Measurements from ENCODE around the gene COCH.
"Not testable (repeated sequence)": the region's sequence is repeated elsewhere in the genome, so short reads cannot be mapped to it uniquely, and the experiment has no call there.

The COCH gene

DNA sequence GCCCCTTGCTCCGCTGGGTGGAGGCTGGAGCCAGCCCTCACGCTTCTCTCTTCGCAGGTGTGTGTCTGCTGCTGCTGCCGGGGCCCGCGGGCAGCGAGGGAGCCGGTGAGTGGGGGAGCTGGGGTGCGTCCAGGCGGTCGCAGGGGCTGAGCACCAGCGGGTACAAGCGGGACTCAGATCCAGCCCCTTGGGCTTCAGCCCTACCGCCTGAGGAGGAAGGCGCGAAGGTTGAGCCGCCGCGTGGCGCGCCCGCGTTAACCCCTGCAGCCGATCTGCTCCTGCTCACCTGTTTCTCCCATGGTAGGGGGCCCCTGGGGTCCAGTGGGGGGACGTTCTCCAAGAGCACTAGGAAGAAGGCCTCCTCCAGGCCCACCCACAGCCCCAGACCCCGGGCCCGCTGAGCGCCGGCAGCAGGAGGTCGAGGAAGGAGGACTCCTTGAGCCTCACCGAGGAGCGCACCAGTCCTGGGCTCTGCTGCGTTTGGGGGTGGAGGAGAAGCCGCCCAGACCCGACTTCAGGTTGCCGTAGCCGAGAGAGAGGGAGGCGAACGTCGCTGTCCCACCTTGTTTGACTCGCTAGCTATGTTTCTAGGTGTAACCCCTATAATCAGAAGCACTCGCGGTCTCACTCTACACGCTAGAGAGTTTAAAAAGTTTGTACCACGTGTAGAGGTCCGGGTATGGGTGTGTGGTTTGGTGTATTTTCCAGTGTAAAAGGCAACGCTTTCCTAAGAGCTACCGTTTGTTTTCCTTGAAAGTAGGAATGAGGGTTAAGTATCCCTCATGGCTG, 834 bp downstream of the COCH start:
- no peak for DNase-seq (ENCODE audit: extremely low read depth in 1 of 2, low read depth in 1 of 2)

DNA sequence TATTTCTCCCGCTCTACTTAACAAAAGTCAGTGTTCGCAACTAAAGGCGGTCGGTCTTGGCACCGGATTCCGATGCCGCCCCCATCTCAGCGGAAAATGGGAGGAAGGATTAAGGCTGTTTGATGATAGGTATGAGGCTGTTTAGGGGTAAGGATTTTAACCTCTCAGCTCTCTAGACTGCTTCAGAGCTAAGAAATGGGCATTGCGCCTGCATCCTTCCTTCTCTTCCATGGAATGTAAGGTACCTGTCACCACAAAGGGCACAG, 1.4 kb downstream of the COCH start:
- DNase-seq (ENCODE audit: extremely low read depth in 1 of 2, low read depth in 1 of 2), result no peak

DNA sequence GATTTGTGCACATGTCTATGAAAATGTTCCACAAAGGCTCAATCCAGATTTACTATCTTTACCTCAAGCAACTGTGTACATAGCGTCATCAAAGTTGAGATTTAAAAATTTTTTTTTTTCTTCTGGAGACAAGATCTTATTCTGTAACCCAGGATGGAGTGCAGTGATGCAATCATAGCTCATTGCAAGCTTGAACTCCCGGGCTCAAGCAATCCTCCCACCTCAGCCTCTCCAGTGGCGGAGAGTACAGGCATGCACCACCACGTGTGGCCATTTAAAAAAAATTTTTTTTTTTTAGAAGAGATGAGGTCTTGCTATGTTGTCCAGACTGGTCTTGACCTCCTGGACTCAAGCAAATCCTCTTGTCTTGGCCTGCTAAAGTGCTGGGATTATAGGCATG, 2.3 kb downstream of the COCH start:
- DNase-seq (ENCODE audit: extremely low read depth in 1 of 2, low read depth in 1 of 2), result no peak

DNA sequence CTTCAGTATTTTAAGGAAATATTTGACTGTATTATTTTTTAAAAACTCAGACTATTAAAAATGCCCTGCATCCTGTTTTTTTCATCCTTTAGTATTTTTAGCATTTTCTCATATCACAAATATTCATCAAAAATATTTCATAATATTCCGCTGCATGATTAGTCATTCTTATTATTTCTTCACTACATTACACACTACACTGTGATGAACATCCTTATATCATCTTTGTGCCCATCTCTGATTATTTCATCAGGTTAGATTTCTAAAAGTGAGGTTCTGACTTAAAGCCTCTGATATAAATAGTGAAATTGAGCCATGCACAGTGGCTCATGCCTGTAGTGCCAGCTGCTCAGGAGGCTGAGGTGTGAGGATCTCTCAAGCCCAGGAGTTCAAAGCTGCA, 8.1 kb downstream of the COCH start:
- no peak for DNase-seq (ENCODE audit: extremely low read depth in 1 of 2, low read depth in 1 of 2)

DNA sequence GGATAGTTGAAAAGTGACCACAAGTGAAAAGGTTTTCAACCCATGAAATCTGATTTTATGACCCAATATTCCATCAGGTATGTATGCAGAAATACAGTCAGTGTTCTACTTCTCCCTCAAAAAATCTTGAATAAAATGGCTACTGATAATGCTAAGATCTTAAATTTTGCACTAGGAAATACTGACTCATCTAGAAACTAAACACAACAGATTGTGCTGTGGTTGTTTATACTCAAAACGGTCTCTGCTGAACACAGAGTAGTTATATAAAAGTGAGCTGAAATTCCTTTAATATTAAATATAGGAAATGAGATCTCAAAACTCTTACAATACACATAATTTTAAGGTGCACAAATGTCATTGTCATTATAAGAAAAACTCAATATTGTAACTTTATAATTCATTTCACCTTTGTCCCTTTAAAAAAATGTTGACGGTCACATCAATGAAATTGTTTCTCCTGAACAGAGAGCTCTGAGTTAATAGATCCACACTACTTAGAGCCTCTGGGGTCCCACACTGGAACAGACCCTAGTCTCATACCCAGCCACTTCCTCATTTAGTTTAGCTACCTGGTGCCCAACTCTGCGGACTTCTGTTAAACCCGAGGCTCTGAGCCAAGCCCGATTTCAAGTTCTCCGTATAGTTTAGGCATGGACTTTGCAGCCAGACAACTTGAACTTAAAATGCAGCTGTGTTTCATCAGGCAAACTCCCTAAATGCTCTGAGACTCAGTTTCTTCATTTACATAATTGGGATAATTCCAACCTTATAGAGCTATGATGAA, 9.3 kb downstream of the COCH start:
- DNase-seq (ENCODE audit: extremely low read depth in 1 of 2, low read depth in 1 of 2), result no peak

DNA sequence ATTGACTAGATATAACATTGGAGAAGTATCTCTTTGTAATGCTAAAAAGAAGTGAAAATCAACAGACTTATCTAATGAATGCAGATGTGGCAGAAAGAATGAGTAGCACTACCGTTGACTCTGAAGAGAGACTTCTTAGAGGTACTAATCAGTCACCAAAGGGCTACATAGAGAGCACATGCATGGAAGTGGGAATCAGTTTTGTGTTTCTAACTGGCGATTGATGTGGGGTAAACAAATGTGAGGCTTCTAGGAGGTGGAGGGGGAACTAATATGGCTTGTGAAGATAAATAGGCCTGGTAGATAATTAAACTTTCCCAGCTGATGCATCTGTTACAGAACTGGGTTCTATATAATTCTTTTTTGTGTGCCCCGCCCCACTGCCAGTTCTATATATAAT, 10.5 kb downstream of the COCH start:
- no peak for DNase-seq (ENCODE audit: extremely low read depth in 1 of 2, low read depth in 1 of 2)

DNA sequence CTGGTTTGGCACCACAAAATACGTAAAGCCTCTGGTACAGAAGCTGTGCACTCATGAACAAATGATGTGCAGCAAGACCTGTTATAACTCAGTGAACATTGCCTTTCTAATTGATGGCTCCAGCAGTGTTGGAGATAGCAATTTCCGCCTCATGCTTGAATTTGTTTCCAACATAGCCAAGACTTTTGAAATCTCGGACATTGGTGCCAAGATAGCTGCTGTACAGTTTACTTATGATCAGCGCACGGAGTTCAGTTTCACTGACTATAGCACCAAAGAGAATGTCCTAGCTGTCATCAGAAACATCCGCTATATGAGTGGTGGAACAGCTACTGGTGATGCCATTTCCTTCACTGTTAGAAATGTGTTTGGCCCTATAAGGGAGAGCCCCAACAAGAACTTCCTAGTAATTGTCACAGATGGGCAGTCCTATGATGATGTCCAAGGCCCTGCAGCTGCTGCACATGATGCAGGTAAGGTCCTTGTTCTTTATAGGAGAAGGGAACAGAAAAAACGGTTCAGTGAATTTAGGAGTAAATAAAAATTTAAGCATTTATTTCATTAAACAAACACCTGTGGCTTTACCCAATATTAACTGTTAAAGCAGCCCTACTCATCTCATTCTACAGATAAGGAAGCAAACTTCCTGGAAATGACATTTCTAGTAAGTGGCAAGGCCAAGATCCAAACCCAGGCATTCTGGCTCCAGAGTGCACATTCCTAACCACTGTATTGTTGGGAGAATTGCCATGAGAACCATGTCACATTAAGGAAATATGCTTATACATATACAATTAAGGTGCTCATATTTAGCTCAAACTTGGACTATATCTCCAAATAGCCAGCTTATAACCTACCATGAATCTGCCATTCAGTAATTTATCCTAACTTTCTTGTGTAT, 11.7 kb downstream of the COCH start:
- no peak for DNase-seq (ENCODE audit: extremely low read depth in 1 of 2, low read depth in 1 of 2)

DNA sequence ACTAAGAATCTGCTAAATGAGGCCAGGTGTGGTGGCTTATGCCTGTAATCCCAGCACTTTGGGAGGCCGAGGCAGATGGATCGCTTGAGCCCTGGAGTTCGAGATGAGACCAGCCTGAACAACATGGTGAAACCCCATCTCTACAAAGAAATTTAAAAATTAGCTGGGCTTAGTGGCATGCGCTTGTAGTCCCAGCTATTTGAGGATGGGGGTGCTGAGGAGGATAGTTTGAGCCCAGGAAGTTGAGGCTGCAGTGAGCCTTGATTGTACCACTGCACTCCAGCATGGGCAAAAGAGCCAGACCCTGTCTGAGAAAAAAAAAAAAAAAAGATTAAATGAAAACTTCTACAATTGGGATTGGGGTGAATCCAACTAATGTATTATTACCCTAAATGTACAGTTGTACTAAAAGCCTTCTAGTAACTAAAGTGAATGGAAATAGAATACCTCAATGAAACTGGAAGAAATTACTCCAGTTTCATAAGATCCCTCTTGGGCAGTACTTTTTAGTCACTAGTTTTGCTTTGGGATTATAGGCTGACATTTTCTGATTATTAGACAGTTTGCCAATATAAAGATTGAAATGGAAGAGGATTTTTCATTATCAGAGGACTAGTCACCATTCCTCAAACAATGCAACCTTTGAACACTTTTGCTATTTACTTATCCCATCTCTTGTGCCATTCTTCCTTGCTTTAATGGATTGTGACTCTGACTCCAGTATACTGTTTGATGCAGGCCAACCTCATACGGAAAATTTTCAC, 14.3 kb downstream of the COCH start:
- DNase-seq (ENCODE audit: extremely low read depth in 1 of 2, low read depth in 1 of 2), result no peak

DNA sequence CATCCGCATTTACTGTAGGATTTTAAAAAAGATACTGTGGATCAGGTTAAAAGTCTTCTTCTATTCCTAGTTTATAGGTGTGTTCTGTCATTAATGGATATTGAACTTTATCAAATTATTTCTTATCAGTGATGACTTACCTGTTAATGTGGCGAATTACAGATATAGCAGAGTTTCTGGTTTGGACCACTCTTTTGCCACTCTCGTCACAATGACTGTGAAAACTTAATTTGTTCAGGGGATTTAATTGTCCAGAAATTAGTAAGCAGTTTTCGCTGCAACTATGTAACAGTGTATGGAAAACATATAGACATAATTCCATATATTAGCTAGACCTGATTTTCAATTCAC, 14.9 kb downstream of the COCH start:
- DNase-seq (ENCODE audit: extremely low read depth in 1 of 2, low read depth in 1 of 2), result no peak

DNA sequence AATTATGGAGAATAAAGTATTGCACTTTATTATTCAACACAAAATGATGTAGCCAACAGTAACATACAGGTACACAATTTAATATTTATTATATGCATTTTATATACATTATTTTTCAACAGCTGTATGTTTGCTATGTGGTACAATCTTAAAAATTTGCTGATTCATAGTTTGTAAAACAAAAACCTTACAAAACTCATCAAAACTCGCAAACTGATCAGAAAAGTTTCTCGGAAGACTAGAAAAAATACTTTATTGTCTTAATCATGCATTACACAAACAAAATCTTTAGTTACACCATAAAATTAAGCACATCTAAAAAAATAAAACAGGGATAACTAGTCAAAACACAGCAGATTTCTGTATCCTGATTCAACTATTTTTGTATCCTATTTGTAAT, 19.5 kb downstream of the COCH start:
- no peak for DNase-seq (ENCODE audit: extremely low read depth in 1 of 2, low read depth in 1 of 2)

DNA sequence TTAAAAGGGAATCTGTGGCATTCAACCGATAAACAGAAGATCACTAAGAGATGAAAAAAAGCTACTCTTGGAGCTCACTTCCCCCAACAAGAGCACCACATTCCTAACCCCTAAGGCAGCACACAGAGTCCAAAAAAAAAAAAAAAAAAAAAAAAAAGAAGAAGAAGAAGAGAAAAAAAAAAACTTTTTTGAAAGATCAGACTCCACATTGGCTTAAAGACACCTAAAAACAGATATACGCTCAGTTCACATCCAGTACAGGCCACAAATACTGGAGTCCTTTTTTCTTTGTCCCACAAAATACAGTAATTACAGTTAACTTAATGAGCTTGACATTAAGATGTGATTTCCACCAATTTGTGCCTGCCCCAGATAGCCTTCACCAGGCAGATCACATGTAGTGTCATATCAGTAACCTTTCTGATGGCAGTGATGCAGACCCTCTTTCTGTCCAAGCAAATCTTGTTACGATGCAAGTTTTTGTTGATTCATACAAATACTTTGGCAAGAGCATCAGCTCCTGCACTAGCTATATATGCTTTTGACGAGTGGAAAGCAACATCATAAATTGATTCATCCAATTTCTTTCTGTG, 20.7 kb downstream of the COCH start:
- DNase-seq (ENCODE audit: extremely low read depth in 1 of 2, low read depth in 1 of 2), result no peak

DNA sequence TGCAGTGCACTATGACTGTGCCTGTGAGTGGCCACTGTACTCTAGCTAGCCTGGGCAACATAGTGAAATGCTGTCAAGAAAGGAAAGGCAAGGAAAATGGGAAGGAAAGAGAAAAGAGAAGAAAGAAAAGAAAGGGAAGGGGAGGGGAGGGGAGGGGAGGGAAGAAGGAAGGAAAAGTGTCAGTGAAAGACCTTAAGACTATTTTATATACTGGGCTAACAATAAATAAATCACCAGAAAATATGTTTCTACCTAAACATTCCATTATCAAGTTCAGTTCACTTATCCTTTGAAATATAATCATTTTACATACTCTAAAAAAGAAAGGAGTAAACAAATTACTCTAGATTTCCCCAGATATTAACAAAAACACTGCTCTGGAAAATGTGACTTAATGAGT, 22.1 kb downstream of the COCH start:
- no peak for DNase-seq (ENCODE audit: extremely low read depth in 1 of 2, low read depth in 1 of 2)

DNA sequence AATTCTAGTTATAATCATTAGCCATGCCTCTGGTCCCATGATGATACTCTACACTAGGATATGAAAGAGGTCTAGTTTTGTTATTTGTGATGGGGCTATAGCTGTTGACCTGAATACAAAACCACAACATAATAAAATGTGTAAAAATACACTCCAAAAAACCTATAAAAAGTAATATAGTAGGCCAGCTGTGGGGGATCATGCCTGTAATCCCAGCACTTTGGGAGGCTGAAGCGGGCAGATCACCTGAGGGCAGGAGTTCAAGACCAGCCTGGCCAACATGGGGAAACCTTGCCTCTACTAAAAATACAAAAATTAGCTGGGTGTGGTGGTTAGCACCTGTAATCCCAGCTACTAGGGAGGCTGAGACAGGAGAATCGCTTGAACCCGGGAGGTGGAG, 22.8 kb downstream of the COCH start:
- DNase-seq (ENCODE audit: extremely low read depth in 1 of 2, low read depth in 1 of 2), result not testable (repeated sequence)

DNA sequence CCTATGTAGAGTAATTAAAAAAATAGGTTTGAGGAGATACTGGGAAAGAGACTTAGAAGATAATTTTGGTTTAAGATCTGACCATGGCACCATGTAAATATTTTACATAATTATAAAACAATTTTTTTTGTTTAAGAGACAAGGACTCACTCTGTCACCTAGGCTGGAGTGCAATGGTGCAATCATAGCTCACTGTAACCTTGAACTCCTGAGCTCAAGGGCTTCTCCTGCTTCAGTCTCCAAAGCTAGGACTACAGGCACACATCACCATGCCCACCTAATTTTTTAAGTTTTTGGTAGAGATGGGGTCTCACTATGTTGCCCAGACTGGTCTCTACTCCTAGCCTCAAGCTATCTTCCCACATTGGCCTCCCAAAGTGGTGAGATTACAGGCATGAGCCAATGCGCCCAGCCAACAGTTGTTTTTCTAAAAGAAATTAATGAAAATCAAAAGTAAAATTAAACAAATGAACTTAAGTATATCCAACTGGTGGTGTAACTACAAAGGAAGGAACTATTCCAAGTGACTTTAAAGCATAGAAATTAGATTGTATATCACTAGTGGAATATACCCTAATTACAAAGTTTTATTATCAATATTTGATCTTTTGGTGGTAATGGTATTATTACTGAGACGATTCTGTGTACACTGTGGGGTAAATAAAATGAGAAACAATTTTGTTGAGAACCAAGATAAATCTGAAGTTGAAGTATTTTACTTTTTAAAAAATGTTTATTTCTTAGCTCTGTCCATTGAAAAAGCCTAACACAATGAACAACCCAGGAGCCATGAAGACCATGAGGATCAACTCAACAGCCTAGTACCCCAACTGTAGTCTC, 29.1 kb downstream of the COCH start:
- DNase-seq (ENCODE audit: extremely low read depth in 1 of 2, low read depth in 1 of 2), result no peak

DNA sequence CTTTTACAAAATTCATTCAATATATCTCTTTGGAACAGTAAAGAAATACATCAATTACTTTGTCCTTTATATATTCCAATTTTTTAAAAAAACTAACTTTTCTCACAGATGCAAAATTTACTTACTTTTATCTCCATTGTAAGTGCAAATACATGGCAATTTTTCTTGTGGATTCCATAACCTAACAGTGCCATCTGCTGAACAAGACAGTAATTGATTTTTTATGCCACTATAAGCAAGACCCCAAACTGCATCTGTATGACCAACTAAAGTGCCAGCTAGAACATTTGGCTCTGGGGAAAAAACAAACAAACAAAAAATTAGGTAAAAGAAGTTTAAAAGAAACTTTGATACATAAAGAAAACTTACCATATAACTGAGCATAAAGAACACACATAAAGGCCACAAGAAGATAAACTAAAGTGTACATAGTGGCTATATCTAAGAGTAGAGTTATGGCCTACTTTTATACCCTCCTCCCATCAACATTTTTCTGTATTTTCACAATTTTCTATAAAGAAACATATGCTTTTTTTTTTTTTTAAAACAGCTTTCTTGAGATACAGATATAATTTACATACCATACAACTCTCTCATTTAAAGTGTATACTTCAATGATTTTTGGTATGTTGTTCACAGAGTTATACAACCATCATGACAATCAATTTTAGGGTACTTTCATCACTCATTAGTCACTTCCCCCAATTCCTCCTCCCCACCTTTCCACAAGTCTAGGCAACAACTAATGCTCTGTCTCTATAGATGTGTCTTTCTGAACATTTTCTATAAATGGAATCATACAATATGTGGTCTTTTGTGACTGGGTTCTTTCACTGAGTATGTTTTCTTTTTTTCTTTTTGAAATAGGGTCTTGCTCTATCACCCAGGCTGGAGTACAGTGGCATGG, 32.6 kb downstream of the COCH start:
- no peak for DNase-seq (ENCODE audit: extremely low read depth in 1 of 2, low read depth in 1 of 2)

DNA sequence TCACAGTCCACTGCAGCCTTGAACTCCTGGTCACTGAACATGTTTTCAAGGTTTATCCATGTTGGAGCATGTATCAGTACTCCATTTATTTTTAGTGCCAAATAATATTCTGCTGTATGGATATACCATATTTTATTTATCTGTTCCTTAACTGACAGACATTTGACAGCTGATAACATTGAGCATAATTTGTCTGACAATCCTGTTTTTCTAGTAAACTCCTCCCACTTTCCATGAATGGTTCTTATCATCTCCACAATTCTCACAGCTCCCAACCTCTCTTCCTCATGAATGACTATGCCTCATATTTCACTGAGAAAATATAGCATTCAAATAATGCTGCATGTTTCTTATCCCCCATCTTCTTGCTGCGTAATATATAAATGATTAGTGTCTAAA, 33.3 kb downstream of the COCH start:
- no peak for DNase-seq (ENCODE audit: extremely low read depth in 1 of 2, low read depth in 1 of 2)

DNA sequence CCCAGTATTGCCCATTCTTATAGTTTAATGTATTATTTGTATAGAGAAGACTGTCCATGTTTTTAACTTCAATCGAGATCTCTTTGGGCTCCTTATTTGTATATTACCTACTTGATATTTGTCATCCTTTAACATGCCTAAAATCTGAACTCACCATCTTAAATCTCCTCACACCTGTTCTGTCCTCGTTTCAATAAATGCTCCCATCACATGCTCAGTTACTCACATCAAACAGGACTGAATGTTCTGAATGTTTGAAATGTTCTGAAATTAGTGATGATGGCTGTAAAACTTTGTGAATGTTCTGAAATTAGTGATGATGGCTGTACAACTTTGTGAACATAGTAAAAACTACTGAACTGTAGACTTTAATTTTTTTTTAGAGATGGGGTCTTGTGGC, 34.5 kb downstream of the COCH start:
- no peak for DNase-seq (ENCODE audit: extremely low read depth in 1 of 2, low read depth in 1 of 2)

DNA sequence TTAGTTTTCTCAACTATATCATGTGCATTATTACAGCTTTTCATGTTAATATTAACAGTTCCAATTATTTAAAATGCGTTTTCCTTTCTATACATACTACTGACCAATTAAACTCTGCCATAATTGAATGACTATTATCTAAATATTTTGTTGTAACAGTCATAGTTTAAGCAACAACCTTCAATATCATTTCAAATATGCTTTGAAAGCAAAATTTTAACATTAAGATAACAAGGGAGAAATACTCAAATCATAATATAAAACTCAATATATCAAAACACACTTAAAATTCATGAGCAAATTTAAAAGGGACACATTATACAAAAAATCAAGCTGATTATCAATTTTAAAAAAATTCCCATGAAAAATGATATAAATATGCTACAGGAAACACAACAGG, 40.5 kb downstream of the COCH start:
- DNase-seq (ENCODE audit: extremely low read depth in 1 of 2, low read depth in 1 of 2), result no peak

DNA sequence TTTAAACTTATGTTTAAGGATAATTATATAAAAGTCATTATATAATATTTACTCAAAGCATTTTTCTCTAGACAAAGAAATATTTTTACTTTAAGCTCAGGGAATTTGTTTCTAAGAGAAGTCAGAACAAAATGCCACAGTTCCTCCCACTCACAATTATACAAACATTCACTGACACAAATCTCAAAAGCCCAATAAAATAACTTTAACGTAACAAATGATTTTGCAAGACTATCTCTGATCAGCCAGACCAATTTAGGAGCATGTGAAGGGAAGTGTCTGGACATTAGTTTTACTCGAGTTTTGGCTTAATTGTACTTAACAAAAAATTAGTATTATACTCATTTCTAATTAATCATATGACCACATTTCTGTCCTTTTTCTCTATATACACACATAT, 41.2 kb downstream of the COCH start:
- no peak for DNase-seq (ENCODE audit: extremely low read depth in 1 of 2, low read depth in 1 of 2)

Data from stimulated activated CD8-positive, alpha-beta memory T cell treated with anti-CD3 and anti-CD28 coated beads, Interleukin-7, amount 100 ng/mL, for 48 hours (primary cell).